ENCODE results near the gene FABP3. TPM values are rescaled to one million over a fixed set of nuclear protein-coding genes. Genes with fewer than 3 reads are reported as not detected.
A peak's percentile ranks its signal among the peaks of the same experiment; 100 is the strongest.

The FABP3 gene
- total and polyA plus RNA-seq, 10 of the 15 experiments (the other 5 are each of a cell fraction or from before 2014, with no cell fraction given): 0.36 to 1.2 (median 0.67) TPM; not detected in 2

DNA sequence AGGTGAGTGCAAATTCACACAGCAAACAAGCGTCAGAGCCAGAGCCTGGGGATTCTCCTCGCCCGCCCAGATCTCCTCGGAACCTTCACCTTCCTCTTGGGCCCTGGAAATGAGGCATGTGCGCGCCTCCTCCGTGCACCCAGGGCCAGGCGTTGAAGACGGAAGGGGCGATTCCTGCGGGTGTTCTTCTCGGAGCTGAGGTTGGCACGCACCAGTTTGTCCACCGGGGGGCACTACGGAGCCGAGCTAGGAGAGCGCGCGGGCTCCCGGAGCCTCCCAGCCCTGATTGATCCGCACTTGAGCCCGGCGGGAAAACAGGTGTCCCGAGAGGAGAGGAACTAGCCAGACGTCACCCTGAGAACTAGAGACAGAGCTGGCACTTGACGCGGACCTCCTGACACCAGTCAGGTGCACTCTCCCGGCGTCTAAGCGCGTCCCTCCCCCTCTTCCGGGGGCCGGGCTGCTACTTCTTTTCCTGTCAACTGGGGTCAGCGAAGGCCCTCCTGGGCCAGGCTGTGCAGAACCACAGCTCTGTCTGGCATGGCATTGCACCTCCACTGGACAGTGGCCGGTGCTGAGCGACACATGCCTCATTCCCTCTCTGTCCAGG, 21.8 kb upstream of the FABP3 start (continued):
- TF ChIP-seq, protein P1, sequence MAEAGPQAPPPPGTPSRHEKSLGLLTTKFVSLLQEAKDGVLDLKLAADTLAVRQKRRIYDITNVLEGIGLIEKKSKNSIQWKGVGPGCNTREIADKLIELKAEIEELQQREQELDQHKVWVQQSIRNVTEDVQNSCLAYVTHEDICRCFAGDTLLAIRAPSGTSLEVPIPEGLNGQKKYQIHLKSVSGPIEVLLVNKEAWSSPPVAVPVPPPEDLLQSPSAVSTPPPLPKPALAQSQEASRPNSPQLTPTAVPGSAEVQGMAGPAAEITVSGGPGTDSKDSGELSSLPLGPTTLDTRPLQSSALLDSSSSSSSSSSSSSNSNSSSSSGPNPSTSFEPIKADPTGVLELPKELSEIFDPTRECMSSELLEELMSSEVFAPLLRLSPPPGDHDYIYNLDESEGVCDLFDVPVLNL (IDR thresholded peaks at IDR 0.05; ENCODE audit: low read depth, low read length): no peak
- TF ChIP-seq RELA (IDR thresholded peaks at IDR 0.05; ENCODE audit: borderline replicate concordance, partially characterized antibody) (no peak), NR2C1 (IDR thresholded peaks at IDR 0.05) (no peak), TCF7 (IDR thresholded peaks at IDR 0.05; ENCODE audit: borderline replicate concordance) (no peak), ZNF217 (IDR thresholded peaks at IDR 0.05) (no peak), CHD4 (IDR thresholded peaks at IDR 0.05) (no peak), SMARCA5 (IDR thresholded peaks at IDR 0.05) (peak; percentile 64; the same call in 1 of the 2 replicates), NFYB (IDR thresholded peaks at IDR 0.05; ENCODE audit: insufficient read depth, low read depth, low read length) (no peak), NFXL1 (IDR thresholded peaks at IDR 0.05; ENCODE audit: borderline replicate concordance) (no peak), WRNIP1 (IDR thresholded peaks at IDR 0.05; ENCODE audit: borderline replicate concordance, low read depth, low read length) (no peak), SREBF1 (IDR thresholded peaks at IDR 0.05; ENCODE audit: low read length) (no peak), KAT2A (conservative IDR thresholded peaks at IDR 0.05; ENCODE audit: control insufficient read depth, low read depth, low read length) (no peak), MEF2A (IDR thresholded peaks at IDR 0.05; ENCODE audit: insufficient read depth, low read depth, low read length) (no peak), NR2F1 (conservative IDR thresholded peaks at IDR 0.05) (peak; percentile 57; the same call in 1 of the 2 replicates)
- TF ChIP-seq, protein P2, sequence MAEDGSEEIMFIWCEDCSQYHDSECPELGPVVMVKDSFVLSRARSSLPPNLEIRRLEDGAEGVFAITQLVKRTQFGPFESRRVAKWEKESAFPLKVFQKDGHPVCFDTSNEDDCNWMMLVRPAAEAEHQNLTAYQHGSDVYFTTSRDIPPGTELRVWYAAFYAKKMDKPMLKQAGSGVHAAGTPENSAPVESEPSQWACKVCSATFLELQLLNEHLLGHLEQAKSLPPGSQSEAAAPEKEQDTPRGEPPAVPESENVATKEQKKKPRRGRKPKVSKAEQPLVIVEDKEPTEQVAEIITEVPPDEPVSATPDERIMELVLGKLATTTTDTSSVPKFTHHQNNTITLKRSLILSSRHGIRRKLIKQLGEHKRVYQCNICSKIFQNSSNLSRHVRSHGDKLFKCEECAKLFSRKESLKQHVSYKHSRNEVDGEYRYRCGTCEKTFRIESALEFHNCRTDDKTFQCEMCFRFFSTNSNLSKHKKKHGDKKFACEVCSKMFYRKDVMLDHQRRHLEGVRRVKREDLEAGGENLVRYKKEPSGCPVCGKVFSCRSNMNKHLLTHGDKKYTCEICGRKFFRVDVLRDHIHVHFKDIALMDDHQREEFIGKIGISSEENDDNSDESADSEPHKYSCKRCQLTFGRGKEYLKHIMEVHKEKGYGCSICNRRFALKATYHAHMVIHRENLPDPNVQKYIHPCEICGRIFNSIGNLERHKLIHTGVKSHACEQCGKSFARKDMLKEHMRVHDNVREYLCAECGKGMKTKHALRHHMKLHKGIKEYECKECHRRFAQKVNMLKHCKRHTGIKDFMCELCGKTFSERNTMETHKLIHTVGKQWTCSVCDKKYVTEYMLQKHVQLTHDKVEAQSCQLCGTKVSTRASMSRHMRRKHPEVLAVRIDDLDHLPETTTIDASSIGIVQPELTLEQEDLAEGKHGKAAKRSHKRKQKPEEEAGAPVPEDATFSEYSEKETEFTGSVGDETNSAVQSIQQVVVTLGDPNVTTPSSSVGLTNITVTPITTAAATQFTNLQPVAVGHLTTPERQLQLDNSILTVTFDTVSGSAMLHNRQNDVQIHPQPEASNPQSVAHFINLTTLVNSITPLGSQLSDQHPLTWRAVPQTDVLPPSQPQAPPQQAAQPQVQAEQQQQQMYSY (CRISPR knock-in tag; IDR thresholded peaks at IDR 0.05): no peak
- TF ChIP-seq, protein P3, sequence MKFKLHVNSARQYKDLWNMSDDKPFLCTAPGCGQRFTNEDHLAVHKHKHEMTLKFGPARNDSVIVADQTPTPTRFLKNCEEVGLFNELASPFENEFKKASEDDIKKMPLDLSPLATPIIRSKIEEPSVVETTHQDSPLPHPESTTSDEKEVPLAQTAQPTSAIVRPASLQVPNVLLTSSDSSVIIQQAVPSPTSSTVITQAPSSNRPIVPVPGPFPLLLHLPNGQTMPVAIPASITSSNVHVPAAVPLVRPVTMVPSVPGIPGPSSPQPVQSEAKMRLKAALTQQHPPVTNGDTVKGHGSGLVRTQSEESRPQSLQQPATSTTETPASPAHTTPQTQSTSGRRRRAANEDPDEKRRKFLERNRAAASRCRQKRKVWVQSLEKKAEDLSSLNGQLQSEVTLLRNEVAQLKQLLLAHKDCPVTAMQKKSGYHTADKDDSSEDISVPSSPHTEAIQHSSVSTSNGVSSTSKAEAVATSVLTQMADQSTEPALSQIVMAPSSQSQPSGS (IDR thresholded peaks at IDR 0.05; ENCODE audit: low read length): no peak
- TF ChIP-seq, protein P4, sequence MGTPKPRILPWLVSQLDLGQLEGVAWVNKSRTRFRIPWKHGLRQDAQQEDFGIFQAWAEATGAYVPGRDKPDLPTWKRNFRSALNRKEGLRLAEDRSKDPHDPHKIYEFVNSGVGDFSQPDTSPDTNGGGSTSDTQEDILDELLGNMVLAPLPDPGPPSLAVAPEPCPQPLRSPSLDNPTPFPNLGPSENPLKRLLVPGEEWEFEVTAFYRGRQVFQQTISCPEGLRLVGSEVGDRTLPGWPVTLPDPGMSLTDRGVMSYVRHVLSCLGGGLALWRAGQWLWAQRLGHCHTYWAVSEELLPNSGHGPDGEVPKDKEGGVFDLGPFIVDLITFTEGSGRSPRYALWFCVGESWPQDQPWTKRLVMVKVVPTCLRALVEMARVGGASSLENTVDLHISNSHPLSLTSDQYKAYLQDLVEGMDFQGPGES (IDR thresholded peaks at IDR 0.05): no peak
- TF ChIP-seq, protein P5, sequence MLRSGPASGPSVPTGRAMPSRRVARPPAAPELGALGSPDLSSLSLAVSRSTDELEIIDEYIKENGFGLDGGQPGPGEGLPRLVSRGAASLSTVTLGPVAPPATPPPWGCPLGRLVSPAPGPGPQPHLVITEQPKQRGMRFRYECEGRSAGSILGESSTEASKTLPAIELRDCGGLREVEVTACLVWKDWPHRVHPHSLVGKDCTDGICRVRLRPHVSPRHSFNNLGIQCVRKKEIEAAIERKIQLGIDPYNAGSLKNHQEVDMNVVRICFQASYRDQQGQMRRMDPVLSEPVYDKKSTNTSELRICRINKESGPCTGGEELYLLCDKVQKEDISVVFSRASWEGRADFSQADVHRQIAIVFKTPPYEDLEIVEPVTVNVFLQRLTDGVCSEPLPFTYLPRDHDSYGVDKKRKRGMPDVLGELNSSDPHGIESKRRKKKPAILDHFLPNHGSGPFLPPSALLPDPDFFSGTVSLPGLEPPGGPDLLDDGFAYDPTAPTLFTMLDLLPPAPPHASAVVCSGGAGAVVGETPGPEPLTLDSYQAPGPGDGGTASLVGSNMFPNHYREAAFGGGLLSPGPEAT (IDR thresholded peaks at IDR 0.05; ENCODE audit: low read depth): peak; percentile 74
- TF ChIP-seq, protein P6, sequence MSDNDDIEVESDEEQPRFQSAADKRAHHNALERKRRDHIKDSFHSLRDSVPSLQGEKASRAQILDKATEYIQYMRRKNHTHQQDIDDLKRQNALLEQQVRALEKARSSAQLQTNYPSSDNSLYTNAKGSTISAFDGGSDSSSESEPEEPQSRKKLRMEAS (IDR thresholded peaks at IDR 0.05; ENCODE audit: low read depth, low read length): 0 out of 2 replicates have a peak, but pooled peaks have one; percentile 55
- TF ChIP-seq, protein P7, sequence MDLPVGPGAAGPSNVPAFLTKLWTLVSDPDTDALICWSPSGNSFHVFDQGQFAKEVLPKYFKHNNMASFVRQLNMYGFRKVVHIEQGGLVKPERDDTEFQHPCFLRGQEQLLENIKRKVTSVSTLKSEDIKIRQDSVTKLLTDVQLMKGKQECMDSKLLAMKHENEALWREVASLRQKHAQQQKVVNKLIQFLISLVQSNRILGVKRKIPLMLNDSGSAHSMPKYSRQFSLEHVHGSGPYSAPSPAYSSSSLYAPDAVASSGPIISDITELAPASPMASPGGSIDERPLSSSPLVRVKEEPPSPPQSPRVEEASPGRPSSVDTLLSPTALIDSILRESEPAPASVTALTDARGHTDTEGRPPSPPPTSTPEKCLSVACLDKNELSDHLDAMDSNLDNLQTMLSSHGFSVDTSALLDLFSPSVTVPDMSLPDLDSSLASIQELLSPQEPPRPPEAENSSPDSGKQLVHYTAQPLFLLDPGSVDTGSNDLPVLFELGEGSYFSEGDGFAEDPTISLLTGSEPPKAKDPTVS (IDR thresholded peaks at IDR 0.05; ENCODE audit: low read depth, low read length): no peak

All from GM12878 (cell line).